ENCODE data around the gene BNIP5.

GRCh38 chr6:36317623-36318022, 19.1 kb downstream of the BNIP5 start:
- TF ChIP-seq CTCF (IDR thresholded peaks at IDR 0.05) (no peak), POLR2A (IDR thresholded peaks at IDR 0.05) (no peak)

Measured in testis (tissue), 2 donors.